KMS-11 (cell line): Measurements from ENCODE around the gene BAD.

Experiments
- H2AFZ ChIP-seq: fragments of 200-600 bp; sonication (generic); 2 replicates; pipeline ENCODE4 v1.6.1; 2016; ENCODE audit warnings: antibody characterized with exemption, mixed run types, low read depth
- H3K27ac ChIP-seq: fragments of 200-600 bp; sonication (generic); 2 replicates; pipeline ENCODE4 v1.6.1; 2016; ENCODE audit warnings: mild to moderate bottlenecking, mixed run types
- H3K27me3 ChIP-seq: fragments of 200-600 bp; sonication (generic); 2 replicates; pipeline ENCODE4 v1.6.1; 2017; ENCODE audit warnings: mild to moderate bottlenecking, low read depth, mixed run types, moderate library complexity; ENCODE audit not compliant: insufficient read depth
- H3K36me3 ChIP-seq: fragments of 200-600 bp; sonication (generic); 2 replicates; pipeline ENCODE4 v1.6.1; 2017; ENCODE audit warnings: mild to moderate bottlenecking, mixed run types; ENCODE audit not compliant: insufficient read depth
- H3K4me1 ChIP-seq: fragments of 200-600 bp; sonication (generic); 2 replicates; pipeline ENCODE4 v1.6.1; 2016; ENCODE audit warnings: mild to moderate bottlenecking, low read depth, mixed run types; ENCODE audit not compliant: poor library complexity, severe bottlenecking
- H3K4me2 ChIP-seq: fragments of 200-600 bp; sonication (generic); 2 replicates; pipeline ENCODE4 v1.7.0; 2016; ENCODE audit warnings: mild to moderate bottlenecking, mixed run types
- H3K4me3 ChIP-seq: fragments of 200-600 bp; sonication (generic); IDR thresholded peaks from 2 replicates; pipeline ENCODE4 v1.6.1; 2017; ENCODE audit warnings: low read depth, low read length, mixed read lengths; ENCODE audit not compliant: insufficient read depth
- H3K79me2 ChIP-seq: fragments of 200-600 bp; sonication (generic); 2 replicates; pipeline ENCODE4 v1.6.1; 2016; ENCODE audit warnings: low read depth, mixed run types; ENCODE audit not compliant: insufficient read depth
- H3K9ac ChIP-seq: fragments of 200-600 bp; sonication (generic); 2 replicates; pipeline ENCODE4 v1.6.1; 2016; ENCODE audit warnings: mild to moderate bottlenecking, mixed run types
- H4K20me1 ChIP-seq: fragments of 200-600 bp; sonication (generic); 2 replicates; pipeline ENCODE4 v1.6.1; 2016; ENCODE audit warnings: mild to moderate bottlenecking, mixed run types; ENCODE audit not compliant: insufficient read depth
- CTCF ChIP-seq: fragments of 200-600 bp; sonication (generic); conservative IDR thresholded peaks from 2 replicates; pipeline ENCODE4 v1.6.1; 2017; ENCODE audit warnings: low read depth, mild to moderate bottlenecking, antibody characterized with exemption, low read length, moderate library complexity, mixed read lengths

Gene BAD

GRCh38 chr11:64267207-64267945, 17.1 kb downstream of the BAD start:
- H3K4me1 ChIP-seq: peaks cover 14% of the 10 kb centered on the region
- H3K27ac ChIP-seq: no peak overlapping the region
- no peaks in the 10 kb centered on the region for H3K27me3 ChIP-seq
- H2AFZ ChIP-seq: no peak overlapping the region
- no peak overlapping the region for H3K4me3 ChIP-seq
- no peaks in the 10 kb centered on the region for H3K79me2 ChIP-seq
- H3K36me3 ChIP-seq: no peaks in the 10 kb centered on the region
- no peak overlapping the region; the same call in 1 of the 2 replicates for H3K9ac ChIP-seq
- no peak for TF ChIP-seq CTCF
- no peaks in the 10 kb centered on the region for H4K20me1 ChIP-seq
- no peak overlapping the region; the same call in 1 of the 2 replicates for H3K4me2 ChIP-seq

- H4K20me1 ChIP-seq: no peaks in the 10 kb centered on the region
- no peaks in the 10 kb centered on the region for H3K36me3 ChIP-seq
- no peak for TF ChIP-seq CTCF
- H3K4me2 ChIP-seq: no peak overlapping the region
- peaks cover 9% of the 10 kb centered on the region for H3K4me1 ChIP-seq
- no peak overlapping the region for H2AFZ ChIP-seq
- H3K9ac ChIP-seq: no peak overlapping the region
- no peaks in the 10 kb centered on the region for H3K79me2 ChIP-seq
- no peak overlapping the region for H3K27ac ChIP-seq
- no peak overlapping the region for H3K4me3 ChIP-seq
- no peaks in the 10 kb centered on the region for H3K27me3 ChIP-seq
Observed at GRCh38 chr11:64266339-64266738, 18.1 kb downstream of the BAD start.

- Histone ChIP-seq H2AFZ (no peak overlapping the region), H3K27me3 (no peaks in the 10 kb centered on the region), H3K79me2 (no peaks in the 10 kb centered on the region), H4K20me1 (no peaks in the 10 kb centered on the region), H3K4me2 (no peak overlapping the region), H3K4me3 (no peak overlapping the region), H3K4me1 (peaks cover 9% of the 10 kb centered on the region), H3K36me3 (no peaks in the 10 kb centered on the region), H3K9ac (no peak overlapping the region), H3K27ac (no peak overlapping the region)
- no peak for TF ChIP-seq CTCF
Observed at GRCh38 chr11:64265176-64266160, 19.0 kb downstream of the BAD start.

GRCh38 chr11:64264371-64264852, 20.1 kb downstream of the BAD start:
- no peaks in the 10 kb centered on the region for H3K36me3 ChIP-seq
- no peak for TF ChIP-seq CTCF
- no peaks in the 10 kb centered on the region for H4K20me1 ChIP-seq
- no peaks in the 10 kb centered on the region for H3K27me3 ChIP-seq
- H2AFZ ChIP-seq: no peak overlapping the region
- no peak overlapping the region for H3K27ac ChIP-seq
- no peak overlapping the region for H3K4me2 ChIP-seq
- H3K4me1 ChIP-seq: peaks cover 9% of the 10 kb centered on the region
- no peak overlapping the region for H3K9ac ChIP-seq
- no peak overlapping the region for H3K4me3 ChIP-seq
- H3K79me2 ChIP-seq: no peaks in the 10 kb centered on the region
